ENCODE measurements around the gene INSRR. TPM values are rescaled to one million over a fixed set of nuclear protein-coding genes. Genes with fewer than 3 reads are reported as not detected.

INSRR gene
- total RNA-seq, 1 experiment from 2014 or later, result not detected

GRCh38 chr1:156842618-156843300 lies 16.2 kb downstream of the INSRR start:
- no peaks in the 10 kb centered on the region for H3K4me1 ChIP-seq (ENCODE audit: insufficient read depth, low read length)
- ChIA-PET POLR2A (ENCODE audit: unreplicated experiment) (no interaction called here), CTCF (no interaction called here)
- no peak overlapping the region for H3K4me2 ChIP-seq (ENCODE audit: low read length)
- H3F3A ChIP-seq (ENCODE audit: low read length, unreplicated experiment), result no peaks in the 10 kb centered on the region
- no peak overlapping the region for H2AFZ ChIP-seq (ENCODE audit: low read length)
- no peaks in the 10 kb centered on the region for H3K36me3 ChIP-seq (ENCODE audit: low read depth, low read length)
- no peak overlapping the region for H3K4me3 ChIP-seq (ENCODE audit: low read length)
- no peaks in the 10 kb centered on the region for H3K9me3 ChIP-seq (ENCODE audit: low read length)
- H4K20me1 ChIP-seq (ENCODE audit: low read length), result no peaks in the 10 kb centered on the region
- TF ChIP-seq EZH2 (IDR thresholded peaks at IDR 0.05; ENCODE audit: low read length, unreplicated experiment), result no peak
- no peaks in the 10 kb centered on the region for H3K9me2 ChIP-seq (replicated peaks; ENCODE audit: low read length)
- intact Hi-C loops (cut with micrococcal nuclease), result no loop called here
- H3K27ac ChIP-seq (ENCODE audit: low read length), result no peak overlapping the region
- no peak overlapping the region for H3K9ac ChIP-seq (ENCODE audit: low read length)
- no peaks in the 10 kb centered on the region for H3K27me3 ChIP-seq (ENCODE audit: low read length)
- H3K79me2 ChIP-seq (ENCODE audit: low read length), result no peaks in the 10 kb centered on the region
- no TSS peak for BruUV-seq (replicated peaks)
- ATAC-seq (no peak), DNase-seq (no peak)

- no TSS peak for BruUV-seq (replicated peaks)
Measured at GRCh38 chr1:156841295-156841855, 17.5 kb downstream of the INSRR start.

GRCh38 chr1:156840898-156841279 lies 18.0 kb downstream of the INSRR start:
- ATAC-seq (no peak), DNase-seq (no peak)
- ChIA-PET CTCF (interaction anchor here (0.5 kb wide), 1 partner anchor 50 kb away, joined by 13 read pairs; no protein-coding TSS in a partner anchor), POLR2A (ENCODE audit: unreplicated experiment) (no interaction called here)
- no peaks in the 10 kb centered on the region for H4K20me1 ChIP-seq (ENCODE audit: low read length)
- no peaks in the 10 kb centered on the region for H3K36me3 ChIP-seq (ENCODE audit: low read depth, low read length)
- H3K4me1 ChIP-seq (ENCODE audit: insufficient read depth, low read length), result no peaks in the 10 kb centered on the region
- H3K9me3 ChIP-seq (ENCODE audit: low read length), result no peaks in the 10 kb centered on the region
- intact Hi-C loops (cut with micrococcal nuclease), result no loop called here
- H3K9ac ChIP-seq (ENCODE audit: low read length), result no peak overlapping the region
- H3K27ac ChIP-seq (ENCODE audit: low read length), result no peak overlapping the region
- TF ChIP-seq EZH2 (IDR thresholded peaks at IDR 0.05; ENCODE audit: low read length, unreplicated experiment) (no peak), CTCF (conservative IDR thresholded peaks at IDR 0.05; ENCODE audit: low read depth, low read length) (no peak), EZH2phosphoT487 (IDR thresholded peaks at IDR 0.05; ENCODE audit: borderline replicate concordance, low read length) (no peak)
- no peak overlapping the region for H2AFZ ChIP-seq (ENCODE audit: low read length)
- H3K79me2 ChIP-seq (ENCODE audit: low read length), result no peaks in the 10 kb centered on the region
- H3F3A ChIP-seq (ENCODE audit: low read length, unreplicated experiment), result no peaks in the 10 kb centered on the region
- H3K4me3 ChIP-seq (ENCODE audit: low read length), result no peak overlapping the region
- no peak overlapping the region for H3K4me2 ChIP-seq (ENCODE audit: low read length)
- H3K27me3 ChIP-seq (ENCODE audit: low read length), result no peaks in the 10 kb centered on the region
- H3K9me2 ChIP-seq (replicated peaks; ENCODE audit: low read length), result no peaks in the 10 kb centered on the region
- BruUV-seq (replicated peaks), result no TSS peak

More at GRCh38 chr1:156841295-156841855, 17.5 kb downstream of the INSRR start:
- no peaks in the 10 kb centered on the region for H3K4me1 ChIP-seq (ENCODE audit: insufficient read depth, low read length)
- H3K9me2 ChIP-seq (replicated peaks; ENCODE audit: low read length), result no peaks in the 10 kb centered on the region
- no peaks in the 10 kb centered on the region for H3K9me3 ChIP-seq (ENCODE audit: low read length)
- no peak for TF ChIP-seq EZH2phosphoT487 (IDR thresholded peaks at IDR 0.05; ENCODE audit: borderline replicate concordance, low read length)
- no peak for TF ChIP-seq EZH2 (IDR thresholded peaks at IDR 0.05; ENCODE audit: low read length, unreplicated experiment)
- TF ChIP-seq CTCF (conservative IDR thresholded peaks at IDR 0.05; ENCODE audit: low read depth, low read length), result no peak
- no peak overlapping the region for H3K4me2 ChIP-seq (ENCODE audit: low read length)
- CTCF ChIA-PET, result interaction anchor here (0.5 to 0.6 kb wide), 2 partner anchors 49 to 389 kb away, joined by 4 to 13 read pairs; no protein-coding TSS in a partner anchor
- H3K4me3 ChIP-seq (ENCODE audit: low read length), result no peak overlapping the region
- DNase-seq, result no peak
- no peaks in the 10 kb centered on the region for H3F3A ChIP-seq (ENCODE audit: low read length, unreplicated experiment)
- no peaks in the 10 kb centered on the region for H3K36me3 ChIP-seq (ENCODE audit: low read depth, low read length)
- intact Hi-C loops (cut with micrococcal nuclease), result no loop called here
- no peak overlapping the region for H2AFZ ChIP-seq (ENCODE audit: low read length)
- POLR2A ChIA-PET (ENCODE audit: unreplicated experiment), result no interaction called here
- no peak overlapping the region for H3K27ac ChIP-seq (ENCODE audit: low read length)
- ATAC-seq, result no peak
- no peak overlapping the region for H3K9ac ChIP-seq (ENCODE audit: low read length)
- no peaks in the 10 kb centered on the region for H4K20me1 ChIP-seq (ENCODE audit: low read length)
- no peaks in the 10 kb centered on the region for H3K79me2 ChIP-seq (ENCODE audit: low read length)
- no peaks in the 10 kb centered on the region for H3K27me3 ChIP-seq (ENCODE audit: low read length)

Measured in PC-3 (cell line).